Erythroblast (primary cell): ENCODE measurements around the gene KCNN2.

Experiments
- GATA1 ChIP-seq: IDR thresholded peaks from 2 replicates; pipeline ENCODE4 v1.6.1; 2011; ENCODE audit warnings: low read depth, mild to moderate bottlenecking, control low read depth, low read length, moderate library complexity
- POLR2A ChIP-seq: IDR thresholded peaks from 2 replicates; pipeline ENCODE4 v1.6.1; 2011; ENCODE audit warnings: mild to moderate bottlenecking, low read length

- TF ChIP-seq POLR2A (no peak), GATA1 (no peak)
Measured at GRCh38 chr5:114360357-114360756, 1.5 kb upstream of the KCNN2 start.
